Stimulated activated naive CD8-positive, alpha-beta T cell treated with anti-CD3 and anti-CD28 coated beads, Interleukin-15, Interleukin-2, amounts not matched to agents 100 U/mL and 50 U/mL, for 24 hours (primary cell): ENCODE data around the gene MEGF11.

Experiments used
- ATAC-seq: fragments of 150-1000 bp; cut with Tn5 transposase; one replicate; pipeline ENCODE4 v1.10.0; 2021
- DNase-seq: peaks from one replicate; pipeline ENCODE4 v3.0.0; 2021

The MEGF11 gene

DNA sequence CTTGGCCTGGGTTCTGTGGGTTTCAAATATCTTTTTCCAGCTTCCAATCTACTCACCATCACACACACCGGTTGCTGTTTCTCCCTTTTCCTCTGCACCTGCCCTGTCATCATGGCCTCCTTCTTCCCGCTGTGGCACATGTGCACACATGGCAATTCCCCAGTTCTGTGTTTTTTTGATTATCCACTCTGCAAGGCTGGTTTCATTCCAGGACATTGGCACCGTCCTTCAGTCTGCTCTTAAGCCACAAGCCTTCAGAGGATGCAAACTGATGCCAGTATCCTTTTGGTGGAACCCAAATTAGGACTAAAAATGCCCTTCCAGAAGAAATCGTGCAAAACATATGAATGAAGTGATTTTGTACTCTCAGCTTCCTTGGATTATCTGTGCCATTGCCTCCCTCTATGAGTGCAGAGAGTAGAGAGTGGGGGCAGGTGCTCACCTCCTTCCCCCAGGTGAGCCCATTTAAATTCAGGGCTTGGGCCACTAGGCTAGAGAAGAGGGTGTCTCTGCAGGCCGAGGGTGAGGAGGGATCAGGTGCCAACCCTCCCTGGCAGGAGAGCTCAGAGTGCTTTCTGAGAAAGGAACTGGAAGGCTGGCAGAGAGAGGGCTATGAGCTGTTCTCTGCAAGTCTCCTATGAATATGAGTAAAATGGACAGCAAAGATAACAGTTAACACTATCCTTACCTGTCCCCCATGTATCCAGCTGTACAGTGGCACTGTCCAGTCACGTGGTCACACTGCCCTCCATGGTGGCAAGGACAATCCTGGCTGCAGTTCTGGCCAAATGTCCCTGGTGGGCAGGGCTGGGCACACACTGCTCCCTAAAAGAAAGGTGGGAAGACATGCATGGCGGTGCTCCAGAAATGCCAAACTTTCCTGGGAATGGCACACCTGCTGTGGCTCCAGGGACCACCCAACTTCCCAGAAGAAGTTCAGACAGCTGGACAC, 283.4 kb downstream of the MEGF11 start:
- no peak for ATAC-seq
- no peak for DNase-seq

DNA sequence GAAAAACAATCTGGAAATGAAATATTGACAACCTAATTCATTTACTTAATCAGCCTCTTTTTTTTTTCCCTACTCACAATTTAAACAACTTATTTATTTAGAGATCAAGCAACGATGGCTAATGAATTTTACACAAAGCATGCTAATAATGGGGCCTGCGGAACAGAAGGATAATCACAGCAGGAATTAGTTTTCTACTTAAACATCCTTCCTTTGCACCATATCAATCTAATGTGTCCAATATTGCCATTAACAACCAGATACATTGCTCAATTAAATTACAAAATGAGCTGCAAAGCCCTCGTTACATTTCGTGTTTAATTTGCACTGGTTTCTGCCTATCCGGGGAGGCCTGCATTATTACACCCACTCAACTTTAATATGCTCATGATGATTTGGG, 285.0 kb downstream of the MEGF11 start:
- ATAC-seq, result no peak
- no peak for DNase-seq

DNA sequence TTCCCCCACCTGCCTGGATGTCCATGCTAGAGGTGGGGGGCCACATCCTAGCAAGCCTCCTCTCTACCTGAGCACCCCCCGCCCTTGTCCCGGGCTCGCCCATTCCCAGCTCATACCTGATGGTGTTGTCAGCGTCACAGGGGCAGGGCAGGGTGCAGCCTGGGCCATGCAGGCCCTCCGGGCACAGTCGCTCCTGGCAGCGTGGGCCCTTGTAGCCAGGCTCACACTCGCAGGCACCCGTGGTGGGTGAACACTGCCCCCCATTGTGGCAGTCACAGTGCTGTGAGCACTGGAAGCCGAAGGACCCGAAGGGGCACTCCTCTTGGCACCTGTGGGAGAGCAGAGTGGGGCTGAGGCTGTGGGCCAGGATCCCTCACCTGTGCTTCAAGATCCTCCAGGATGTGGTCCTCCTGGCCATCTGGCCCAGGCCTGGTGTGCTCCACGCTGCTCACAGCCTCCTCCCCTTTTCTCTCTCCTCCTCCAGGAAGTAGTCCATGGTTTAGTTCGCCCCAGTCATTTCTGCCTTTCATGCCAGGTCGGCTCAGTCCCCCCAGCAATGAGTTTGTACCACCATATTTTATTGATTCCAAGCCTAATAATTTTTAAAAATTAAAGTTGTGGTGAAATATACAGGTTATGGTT, 288.6 kb downstream of the MEGF11 start:
- ATAC-seq, result no peak

GRCh38 chr15:65963911-65964482, 289.6 kb downstream of the MEGF11 start:
- DNase-seq, result no peak
- no peak for ATAC-seq

More for the DNA sequence above, 288.6 kb downstream of the MEGF11 start:
- no peak for DNase-seq

DNA sequence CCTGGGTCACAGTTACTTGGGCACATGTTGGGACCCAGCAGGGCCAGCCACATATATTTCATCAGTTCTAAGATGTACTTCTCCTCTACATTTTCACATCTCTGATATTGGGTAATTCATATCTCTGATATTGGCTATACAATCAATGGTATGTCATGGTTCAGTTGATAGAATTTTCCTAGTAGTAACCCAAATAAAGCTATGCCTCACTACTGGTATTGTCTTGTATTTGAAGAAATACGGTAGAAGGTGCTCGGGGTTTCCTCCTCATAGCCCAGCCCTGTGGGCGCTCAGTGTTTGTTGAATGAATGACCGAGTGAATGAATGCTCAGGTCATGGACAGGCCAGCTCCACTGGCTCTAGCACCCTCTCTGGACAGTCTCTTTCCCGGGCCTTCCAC, 290.2 kb downstream of the MEGF11 start:
- DNase-seq (no peak), ATAC-seq (no peak)

DNA sequence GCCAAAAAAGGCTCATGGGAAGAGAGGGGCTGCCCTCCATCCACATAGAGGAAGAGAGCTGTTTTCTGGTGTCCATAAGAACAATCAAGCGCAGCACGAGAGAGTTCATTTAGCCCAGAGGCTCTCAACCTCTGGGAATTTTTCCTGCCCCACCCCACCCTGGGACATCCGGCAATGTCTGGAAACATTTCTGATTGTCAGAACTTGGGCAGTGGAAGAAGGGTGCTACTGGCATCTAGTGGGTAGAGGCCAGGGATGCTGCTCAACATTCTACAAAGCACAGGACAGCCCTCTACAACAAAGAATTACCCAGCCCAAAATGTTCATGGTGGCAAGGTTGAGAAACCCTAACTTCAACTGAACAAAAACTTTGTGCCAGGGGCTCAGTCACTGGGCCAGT, 291.4 kb downstream of the MEGF11 start:
- ATAC-seq, result no peak

DNA sequence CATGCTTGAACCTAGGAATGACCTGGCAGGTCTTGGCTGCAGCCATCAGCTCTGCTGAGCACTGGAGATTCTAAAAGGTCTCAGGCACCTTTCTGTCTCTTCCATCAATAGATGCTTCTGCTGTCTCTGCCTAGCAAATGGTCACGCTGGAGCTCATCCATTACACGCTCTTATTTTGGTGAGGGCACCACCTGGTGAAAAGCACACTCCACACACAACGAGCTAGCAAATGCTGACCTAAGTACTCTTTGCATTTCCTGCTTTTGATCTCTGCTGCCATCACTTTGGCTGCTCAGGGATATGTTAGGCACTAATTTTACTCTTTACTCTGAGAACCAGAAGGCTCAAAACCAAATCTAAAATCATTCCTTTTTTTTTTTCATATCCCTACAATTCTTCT, 293.0 kb downstream of the MEGF11 start:
- DNase-seq (no peak), ATAC-seq (no peak)

More for the DNA sequence above, 291.4 kb downstream of the MEGF11 start:
- DNase-seq, result no peak

DNA sequence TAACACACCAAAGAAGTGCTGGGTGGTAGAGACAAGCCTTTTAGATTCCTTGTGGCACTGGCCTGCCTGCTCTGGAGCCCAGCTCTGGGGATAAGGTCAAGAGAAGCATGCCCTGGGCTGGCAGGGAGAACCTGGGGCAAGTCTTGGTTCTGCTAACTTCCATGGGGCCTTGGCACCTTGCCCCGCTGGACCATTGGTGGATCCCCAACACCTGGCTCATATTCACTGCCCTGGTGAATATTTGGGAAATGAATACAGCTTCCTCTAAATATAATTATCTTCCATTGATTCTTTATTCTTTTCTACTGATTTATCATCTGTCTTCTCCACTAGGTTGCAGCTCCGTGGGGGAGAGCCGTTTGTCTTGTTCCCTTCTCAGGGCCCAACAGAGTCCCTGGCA, 294.7 kb downstream of the MEGF11 start:
- ATAC-seq (no peak), DNase-seq (no peak)

- no peak for DNase-seq
Observed at GRCh38 chr15:65957451-65957850, 296.1 kb downstream of the MEGF11 start.

GRCh38 chr15:65956899-65957298, 296.7 kb downstream of the MEGF11 start:
- ATAC-seq (no peak), DNase-seq (no peak)

More at GRCh38 chr15:65957451-65957850, 296.1 kb downstream of the MEGF11 start:
- ATAC-seq, result no peak

- DNase-seq (no peak), ATAC-seq (no peak)
Observed at GRCh38 chr15:65956307-65956706, 297.2 kb downstream of the MEGF11 start.

DNA sequence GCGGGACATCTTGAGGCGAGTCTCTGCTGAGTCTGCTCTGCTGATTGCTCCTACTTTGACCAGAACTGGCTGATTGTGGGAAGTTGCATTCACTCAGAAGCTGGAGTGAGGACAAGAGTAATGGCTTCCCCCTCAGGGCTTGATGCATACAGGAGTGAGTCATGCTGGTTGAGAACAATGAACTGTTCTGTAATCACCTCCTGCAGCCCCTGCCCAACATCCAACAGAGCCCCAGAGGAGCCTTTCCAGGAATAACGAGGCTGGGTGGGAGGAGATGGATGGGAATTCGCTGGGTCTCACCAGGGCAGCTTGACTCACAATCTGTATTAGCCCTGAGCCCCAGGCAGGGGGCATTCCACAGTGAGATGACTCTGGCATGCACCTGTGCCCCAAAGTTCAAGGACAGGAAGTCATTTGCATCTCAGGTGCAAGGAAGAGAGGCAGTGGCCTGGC, 299.2 kb downstream of the MEGF11 start:
- ATAC-seq, result no peak
- no peak for DNase-seq

DNA sequence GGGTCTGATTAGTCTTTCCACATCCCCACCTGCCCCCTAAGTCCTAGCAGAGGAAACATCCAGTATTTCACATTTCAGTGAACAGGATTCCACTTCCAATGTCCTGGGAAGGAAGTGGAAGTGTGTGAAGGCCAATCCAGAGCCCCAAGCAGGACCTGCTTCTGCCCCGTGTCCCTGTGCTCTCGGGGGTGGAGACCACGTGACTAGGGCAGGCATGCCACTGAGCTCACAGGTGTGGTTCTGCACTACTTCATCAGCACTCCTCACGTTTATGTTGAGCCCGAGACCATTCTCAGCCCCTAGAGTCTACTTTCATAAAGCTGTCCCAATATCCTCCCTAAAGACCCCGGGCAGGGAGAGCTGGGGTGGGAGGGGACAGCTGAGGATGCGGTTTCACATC, 299.9 kb downstream of the MEGF11 start:
- no peak for ATAC-seq

DNA sequence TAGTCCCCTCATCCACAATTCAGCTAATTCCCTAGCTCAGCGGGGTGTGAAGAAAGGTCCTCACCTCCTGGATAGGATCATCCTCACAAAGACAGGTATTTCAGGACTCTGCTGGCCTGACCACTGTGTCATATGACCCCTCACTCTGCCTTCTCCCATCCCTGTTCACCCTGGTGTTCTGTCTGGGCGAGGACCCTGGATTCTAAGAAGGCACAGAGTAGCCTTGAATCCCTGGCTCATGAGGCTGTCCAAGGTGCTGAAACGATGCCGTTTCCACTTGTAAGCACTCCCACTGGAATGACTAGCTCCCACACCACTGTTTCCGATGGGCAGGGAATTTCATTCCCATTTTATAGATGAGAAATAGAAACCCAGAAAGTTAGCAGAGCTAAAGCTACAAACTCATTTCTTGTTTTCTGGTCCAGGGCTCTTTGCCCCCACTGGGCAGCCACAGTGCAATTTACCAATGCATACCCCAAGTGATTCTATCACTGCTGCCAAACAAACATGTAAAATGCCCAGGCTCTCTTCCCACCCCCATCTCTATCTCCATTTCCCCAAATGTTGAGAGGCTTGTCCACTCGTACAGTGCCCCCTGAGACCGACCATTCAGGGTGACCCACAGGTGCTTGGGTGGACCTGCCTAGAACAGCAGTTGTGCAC, 301.0 kb downstream of the MEGF11 start:
- DNase-seq, result no peak
- no peak for ATAC-seq

More for the DNA sequence above, 299.9 kb downstream of the MEGF11 start:
- DNase-seq, result no peak

DNA sequence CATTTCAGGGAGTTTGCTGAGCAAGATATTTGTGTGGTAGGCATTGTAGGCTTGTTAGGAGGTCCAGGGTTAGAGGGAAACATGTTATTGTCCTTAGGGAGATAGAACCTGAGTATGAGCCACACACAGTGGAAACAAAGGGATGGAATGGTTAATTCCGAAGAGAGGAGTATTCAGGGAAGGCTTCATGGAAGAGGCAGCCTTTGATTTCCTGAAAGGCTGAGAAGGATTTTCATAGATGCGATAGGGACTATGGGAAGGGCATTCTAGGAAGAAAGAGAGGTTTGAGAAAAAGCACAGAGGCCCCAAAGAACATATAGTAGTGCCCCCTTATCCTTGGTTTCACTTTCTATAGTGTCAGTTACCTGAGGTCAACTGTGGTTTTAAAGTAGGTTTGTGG, 302.5 kb downstream of the MEGF11 start:
- DNase-seq (no peak), ATAC-seq (no peak)

GRCh38 chr15:65949491-65949890, 304.1 kb downstream of the MEGF11 start:
- no peak for DNase-seq
- ATAC-seq, result no peak

GRCh38 chr15:65949011-65949410, 304.5 kb downstream of the MEGF11 start:
- ATAC-seq (no peak), DNase-seq (no peak)

- DNase-seq (no peak), ATAC-seq (no peak)
Observed at GRCh38 chr15:65948383-65948782, 305.2 kb downstream of the MEGF11 start.

DNA sequence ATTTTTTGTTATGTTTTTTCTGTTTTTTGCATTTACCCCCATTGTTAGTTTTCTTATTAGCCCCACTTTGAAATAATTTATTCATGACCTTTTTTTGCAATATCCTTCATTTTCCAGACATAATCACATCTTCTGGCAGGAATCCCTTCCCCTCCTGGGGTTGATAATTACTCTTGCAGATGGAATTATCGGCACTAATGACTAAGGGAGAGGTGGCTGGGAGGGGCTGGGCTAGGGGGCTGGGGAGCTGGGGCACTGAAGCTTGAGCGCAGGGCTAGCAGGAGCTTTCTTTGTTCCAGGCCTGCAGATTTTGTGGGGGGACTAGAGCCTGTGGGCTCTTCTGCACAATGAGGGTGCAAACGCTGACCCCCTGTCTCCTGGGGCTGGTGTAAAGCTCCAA, 306.5 kb downstream of the MEGF11 start:
- no peak for ATAC-seq
- no peak for DNase-seq

DNA sequence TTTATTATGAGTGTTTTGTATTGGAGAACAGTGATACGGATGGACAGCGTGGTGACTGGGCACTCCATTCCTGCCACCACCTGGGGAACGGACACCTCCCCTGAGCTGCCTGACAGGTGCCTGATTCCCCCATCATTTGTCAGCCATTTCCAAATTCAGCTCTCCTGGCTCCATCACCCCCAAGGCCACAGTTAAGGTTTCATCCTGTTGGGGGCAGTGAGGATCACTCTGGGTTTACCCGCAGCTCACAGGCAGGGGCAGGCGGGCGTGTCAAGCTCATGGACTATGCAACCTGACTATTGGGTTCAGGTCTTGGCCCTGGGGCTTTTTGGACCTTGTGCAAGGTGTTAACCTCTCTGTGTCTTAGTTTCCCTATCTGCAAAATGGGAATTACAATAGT, 307.9 kb downstream of the MEGF11 start:
- ATAC-seq (no peak), DNase-seq (no peak)

DNA sequence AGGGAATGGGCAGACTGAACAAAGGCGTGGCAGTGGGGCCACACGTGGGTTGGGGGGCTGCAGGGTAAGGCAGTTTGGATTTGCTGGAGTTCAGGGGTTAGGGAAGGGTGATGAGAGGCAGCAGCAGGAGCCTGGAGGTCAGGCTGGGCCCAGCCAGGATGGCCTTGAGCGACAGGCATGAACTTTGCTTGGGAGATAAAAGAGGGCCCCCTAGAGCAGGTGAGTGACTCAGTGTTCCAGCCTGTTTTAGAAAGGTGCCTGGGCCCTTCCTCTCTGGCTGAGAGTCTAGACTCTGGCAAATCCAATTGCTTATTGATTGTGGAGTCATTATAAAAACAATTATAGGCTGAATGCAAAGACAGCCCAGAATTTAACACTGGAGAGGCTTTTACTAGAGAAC, 309.1 kb downstream of the MEGF11 start:
- ATAC-seq, result no peak
- DNase-seq, result no peak

DNA sequence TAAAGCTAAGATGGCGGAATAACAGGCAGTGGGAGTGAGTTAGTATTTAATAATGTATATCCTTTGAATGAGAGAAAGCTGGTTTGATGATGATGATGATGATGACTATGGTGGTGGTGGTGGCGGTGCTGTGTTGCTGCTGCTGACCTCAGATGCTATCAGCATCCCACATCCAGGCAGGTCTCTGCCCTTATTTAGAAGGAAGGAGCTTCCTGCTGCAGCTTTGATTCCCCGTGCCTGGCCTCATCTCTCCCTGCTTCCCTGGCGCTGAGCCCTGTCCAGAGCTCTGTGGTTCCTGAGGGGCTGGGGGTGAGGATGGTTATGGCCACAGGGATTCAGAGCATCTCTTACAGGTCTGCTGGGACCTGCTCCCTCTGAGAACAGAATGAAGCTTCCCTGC, 311.1 kb downstream of the MEGF11 start:
- ATAC-seq, result peak; percentile 53
- DNase-seq, result no peak

- ATAC-seq (peak; percentile 44), DNase-seq (no peak)
Observed at GRCh38 chr15:65940618-65940909, 313.0 kb downstream of the MEGF11 start.
